ENCODE results near the gene CYP2F1. TPM values are rescaled to one million over a fixed set of nuclear protein-coding genes. Genes with fewer than 3 reads are reported as not detected.
"Not testable (repeated sequence)": the region's sequence is repeated elsewhere in the genome, so short reads cannot be mapped to it uniquely, and the experiment has no call there.

The CYP2F1 gene
- polyA plus RNA-seq, 2 of the 4 experiments (the other 2 are of a cell fraction): not detected

DNA sequence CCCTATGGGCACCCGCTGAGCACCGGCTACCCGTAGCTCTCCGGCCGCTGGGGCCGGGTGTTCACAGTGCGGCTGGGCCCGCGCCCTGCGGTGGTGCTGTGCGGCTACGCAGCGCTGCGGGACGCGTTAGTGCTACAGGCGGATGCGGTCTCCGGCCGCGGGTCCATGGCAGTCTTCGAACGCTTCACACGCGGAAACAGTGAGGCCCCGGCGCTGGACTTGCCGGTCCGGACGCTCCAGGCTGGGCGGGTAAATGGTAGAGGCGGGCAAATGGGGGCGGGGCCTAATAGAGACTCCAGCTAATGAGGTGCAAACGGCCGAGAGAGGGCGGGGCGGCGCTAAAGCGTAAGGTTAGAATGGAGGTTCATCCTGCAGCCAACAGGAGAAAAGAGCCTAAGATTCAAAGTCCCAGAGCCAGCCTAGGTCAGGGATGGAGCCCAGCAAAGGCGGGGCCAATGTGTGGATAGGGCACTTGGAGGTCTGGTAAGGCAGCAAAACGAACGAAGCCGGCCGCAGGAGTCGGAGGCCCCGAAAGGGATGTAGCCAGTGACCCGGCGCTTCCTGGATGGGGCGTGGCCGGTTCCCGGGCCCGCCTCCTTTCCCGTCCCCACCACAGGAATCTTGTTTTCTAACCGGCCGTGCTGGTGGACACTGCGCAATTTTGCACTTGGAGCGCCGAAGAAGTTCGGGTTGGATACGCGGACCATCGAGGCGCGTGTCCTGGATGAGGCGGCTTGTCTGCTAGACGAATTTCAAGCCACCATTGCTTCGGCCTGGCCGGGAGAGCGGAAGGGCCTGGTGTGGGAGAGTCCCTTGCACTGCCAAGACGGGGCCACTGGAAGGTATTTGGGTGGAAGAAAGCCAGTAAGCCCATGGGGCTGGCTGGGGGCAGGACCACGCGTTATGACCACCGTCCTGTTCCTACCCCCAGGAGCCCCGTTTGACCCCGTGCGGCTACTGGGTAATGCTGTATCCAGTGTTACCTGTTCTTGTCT lies 21.5 kb downstream of the CYP2F1 start:
- POLR2A ChIA-PET, H3K9me3 ChIP-seq, H3K4me1 ChIP-seq: not testable (repeated sequence)
- H3K4me2 ChIP-seq: peak overlapping the region; percentile 53
- peak; percentile 94 for FAIRE-seq
- TF ChIP-seq, protein P1, sequence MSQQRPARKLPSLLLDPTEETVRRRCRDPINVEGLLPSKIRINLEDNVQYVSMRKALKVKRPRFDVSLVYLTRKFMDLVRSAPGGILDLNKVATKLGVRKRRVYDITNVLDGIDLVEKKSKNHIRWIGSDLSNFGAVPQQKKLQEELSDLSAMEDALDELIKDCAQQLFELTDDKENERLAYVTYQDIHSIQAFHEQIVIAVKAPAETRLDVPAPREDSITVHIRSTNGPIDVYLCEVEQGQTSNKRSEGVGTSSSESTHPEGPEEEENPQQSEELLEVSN (IDR thresholded peaks at IDR 0.05; ENCODE audit: borderline replicate concordance, low read depth): peak; percentile 86
- TF ChIP-seq, protein P2, sequence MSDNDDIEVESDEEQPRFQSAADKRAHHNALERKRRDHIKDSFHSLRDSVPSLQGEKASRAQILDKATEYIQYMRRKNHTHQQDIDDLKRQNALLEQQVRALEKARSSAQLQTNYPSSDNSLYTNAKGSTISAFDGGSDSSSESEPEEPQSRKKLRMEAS (IDR thresholded peaks at IDR 0.05): peak; percentile 68
- peak overlapping the region; percentile 34 for H3K4me3 ChIP-seq
- CTCF ChIA-PET: interaction anchor here (0.6 to 1.4 kb wide), 3 partner anchors 8 to 124 kb away, joined by 3 to 4 read pairs (median 3); no protein-coding TSS in a partner anchor
- peak overlapping the region; percentile 61 to 65; a peak in 5 of 6 replicates for H3K27ac ChIP-seq
- WGBS (ENCODE audit: missing lambda C conversion rate): 53% methylated on average over 62 of the region's 76 CpGs
- peak; percentile 81 to 89 for ATAC-seq
- peak in 1 of 2 experiments; percentile 73 for DNase-seq (ENCODE audit: low read depth in 1 of 2, low spot score in 1 of 2)

DNA sequence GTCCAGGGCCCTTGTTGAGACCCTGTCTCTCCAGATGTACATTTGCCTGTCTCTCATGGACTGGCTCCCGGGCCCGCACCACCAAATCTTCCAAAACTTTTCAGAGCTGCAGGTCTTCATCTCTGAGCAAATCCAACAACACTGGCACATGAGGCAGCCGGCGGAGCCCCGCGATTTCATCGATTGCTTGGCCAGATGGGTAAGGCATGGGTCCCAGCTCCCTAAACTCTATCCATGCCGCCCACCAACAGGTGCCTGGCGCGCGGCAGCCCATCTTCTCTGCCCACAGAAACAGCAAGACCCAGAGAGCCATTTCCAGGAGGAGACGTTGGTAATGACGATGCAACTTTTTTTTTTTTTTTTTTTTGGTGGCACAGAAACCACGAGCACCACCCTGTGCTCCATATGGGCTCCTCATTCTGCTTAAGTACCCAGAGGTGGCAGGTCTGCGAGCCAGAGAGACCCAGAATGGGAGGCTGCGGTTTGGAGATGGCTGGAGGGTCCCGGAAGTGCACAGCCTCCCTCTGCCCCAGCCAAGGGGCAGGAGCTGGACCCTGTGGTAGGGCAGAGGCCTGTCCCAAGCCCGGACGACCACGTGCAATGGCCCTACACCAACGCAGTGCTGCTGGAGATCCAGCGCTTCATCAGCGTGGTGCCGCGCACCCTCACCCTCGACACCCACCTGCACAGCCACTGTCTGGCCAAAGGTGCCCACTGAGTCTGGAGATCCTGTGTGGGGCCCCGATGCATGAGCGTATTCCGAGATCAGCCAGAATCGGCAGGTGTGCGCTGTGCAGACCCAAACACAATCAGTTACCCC lies 22.6 kb downstream of the CYP2F1 start:
- 94% methylated on average over 31 of the region's 31 CpGs for WGBS (ENCODE audit: missing lambda C conversion rate)
- Histone ChIP-seq H3K27ac (no peak overlapping the region; a peak in 1 of 6 replicates), H3K4me2 (no peak overlapping the region), H3K4me3 (no peak overlapping the region), H3K9me3 (no peaks in the 10 kb centered on the region), H3K4me1 (0 out of 3 replicates have a peak, but pooled peaks cover 5% of the 10 kb centered on the region)
- no peak for TF ChIP-seq RCOR1 (IDR thresholded peaks at IDR 0.05; ENCODE audit: low read depth, low read length)
- no peak for TF ChIP-seq BHLHE40 (IDR thresholded peaks at IDR 0.05; ENCODE audit: low read depth, low read length)
- no peak for TF ChIP-seq ZNF302 (CRISPR knock-in tag; IDR thresholded peaks at IDR 0.05)
- no peak for TF ChIP-seq ESRRA (IDR thresholded peaks at IDR 0.05; ENCODE audit: borderline replicate concordance, low read length)
- no peak for TF ChIP-seq MYC (IDR thresholded peaks at IDR 0.05; ENCODE audit: borderline replicate concordance, low read length)
- no peak for TF ChIP-seq CBX8 (IDR thresholded peaks at IDR 0.05)
- TF ChIP-seq, protein P3, sequence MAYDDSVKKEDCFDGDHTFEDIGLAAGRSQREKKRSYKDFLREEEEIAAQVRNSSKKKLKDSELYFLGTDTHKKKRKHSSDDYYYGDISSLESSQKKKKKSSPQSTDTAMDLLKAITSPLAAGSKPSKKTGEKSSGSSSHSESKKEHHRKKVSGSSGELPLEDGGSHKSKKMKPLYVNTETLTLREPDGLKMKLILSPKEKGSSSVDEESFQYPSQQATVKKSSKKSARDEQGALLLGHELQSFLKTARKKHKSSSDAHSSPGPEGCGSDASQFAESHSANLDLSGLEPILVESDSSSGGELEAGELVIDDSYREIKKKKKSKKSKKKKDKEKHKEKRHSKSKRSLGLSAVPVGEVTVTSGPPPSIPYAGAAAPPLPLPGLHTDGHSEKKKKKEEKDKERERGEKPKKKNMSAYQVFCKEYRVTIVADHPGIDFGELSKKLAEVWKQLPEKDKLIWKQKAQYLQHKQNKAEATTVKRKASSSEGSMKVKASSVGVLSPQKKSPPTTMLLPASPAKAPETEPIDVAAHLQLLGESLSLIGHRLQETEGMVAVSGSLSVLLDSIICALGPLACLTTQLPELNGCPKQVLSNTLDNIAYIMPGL (CRISPR knock-in tag; IDR thresholded peaks at IDR 0.05; ENCODE audit: borderline replicate concordance): no peak
- no peak for TF ChIP-seq FOXS1 (CRISPR knock-in tag; IDR thresholded peaks at IDR 0.05)
- no peak for TF ChIP-seq FOSL2 (IDR thresholded peaks at IDR 0.05)
- no peak for TF ChIP-seq FOSL2 (CRISPR knock-in tag; IDR thresholded peaks at IDR 0.05)
- TF ChIP-seq EP300 (IDR thresholded peaks at IDR 0.05): no peak
- FAIRE-seq: no peak
- DNase-seq (ENCODE audit: low read depth in 1 of 2, low spot score in 1 of 2): no peak
- POLR2A ChIA-PET: interaction anchor here (0.7 kb wide), 1 partner anchor 61 kb away, joined by 8 read pairs; no protein-coding TSS in a partner anchor
- CTCF ChIA-PET: interaction anchor here (0.6 to 3.5 kb wide), 7 partner anchors 9 to 517 kb away, joined by 3 to 28 read pairs (median 3); no protein-coding TSS in a partner anchor
- no peak for ATAC-seq

DNA sequence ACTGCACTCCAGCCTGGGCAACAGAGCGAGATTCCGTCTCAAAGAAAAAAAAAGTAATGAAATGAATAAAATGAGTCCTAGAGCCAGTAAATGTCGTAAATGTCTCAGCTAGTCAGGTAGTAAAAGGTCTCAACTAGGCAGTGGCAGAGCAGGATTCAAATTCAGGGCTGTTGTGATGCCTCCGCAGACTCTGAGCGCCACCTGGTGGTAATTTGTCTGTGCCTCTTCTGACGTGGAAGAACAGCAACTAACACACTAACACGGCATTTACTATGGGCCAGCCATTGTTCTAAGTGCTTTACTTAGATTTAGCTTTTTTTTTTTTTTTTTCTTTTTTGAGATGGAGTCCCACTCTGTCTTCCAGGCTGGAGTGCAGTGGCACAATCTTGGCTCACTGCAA lies 30.2 kb downstream of the CYP2F1 start:
- FAIRE-seq (peak; percentile 92), ATAC-seq (peak; percentile 94), DNase-seq (ENCODE audit: low read depth in 1 of 2, low spot score in 1 of 2) (peak; percentile 85 to 94)
- Histone ChIP-seq H3K9me3 (peaks cover 4% of the 10 kb centered on the region; the same call in 1 of the 3 replicates), H3K4me2 (no peak overlapping the region), H3K4me1 (no peaks in the 10 kb centered on the region), H3K4me3 (no peak overlapping the region), H3K27ac (no peak overlapping the region; a peak in 1 of 6 replicates)
- CTCF ChIA-PET: interaction anchor here (0.6 to 3.4 kb wide), 101 partner anchors 9 to 1332 kb away, joined by 3 to 56 read pairs (median 4); partner anchors contain the start of genes ACTMAP, COQ8B, CYP2B6 and EGLN2
- POLR2A ChIA-PET: no interaction called here
- 23% methylated on average over 7 of the region's 7 CpGs for WGBS (ENCODE audit: missing lambda C conversion rate)
- no peak for TF ChIP-seq CHD2 (IDR thresholded peaks at IDR 0.05; ENCODE audit: low read length, partially characterized antibody)
- TF ChIP-seq, protein P4, sequence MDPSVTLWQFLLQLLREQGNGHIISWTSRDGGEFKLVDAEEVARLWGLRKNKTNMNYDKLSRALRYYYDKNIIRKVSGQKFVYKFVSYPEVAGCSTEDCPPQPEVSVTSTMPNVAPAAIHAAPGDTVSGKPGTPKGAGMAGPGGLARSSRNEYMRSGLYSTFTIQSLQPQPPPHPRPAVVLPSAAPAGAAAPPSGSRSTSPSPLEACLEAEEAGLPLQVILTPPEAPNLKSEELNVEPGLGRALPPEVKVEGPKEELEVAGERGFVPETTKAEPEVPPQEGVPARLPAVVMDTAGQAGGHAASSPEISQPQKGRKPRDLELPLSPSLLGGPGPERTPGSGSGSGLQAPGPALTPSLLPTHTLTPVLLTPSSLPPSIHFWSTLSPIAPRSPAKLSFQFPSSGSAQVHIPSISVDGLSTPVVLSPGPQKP (IDR thresholded peaks at IDR 0.05; ENCODE audit: low read depth, low read length): no peak
- TF ChIP-seq HOXB5 (CRISPR knock-in tag; IDR thresholded peaks at IDR 0.05): no peak
- no peak for TF ChIP-seq HOXA7 (CRISPR knock-in tag; IDR thresholded peaks at IDR 0.05)
- TF ChIP-seq, protein P5, sequence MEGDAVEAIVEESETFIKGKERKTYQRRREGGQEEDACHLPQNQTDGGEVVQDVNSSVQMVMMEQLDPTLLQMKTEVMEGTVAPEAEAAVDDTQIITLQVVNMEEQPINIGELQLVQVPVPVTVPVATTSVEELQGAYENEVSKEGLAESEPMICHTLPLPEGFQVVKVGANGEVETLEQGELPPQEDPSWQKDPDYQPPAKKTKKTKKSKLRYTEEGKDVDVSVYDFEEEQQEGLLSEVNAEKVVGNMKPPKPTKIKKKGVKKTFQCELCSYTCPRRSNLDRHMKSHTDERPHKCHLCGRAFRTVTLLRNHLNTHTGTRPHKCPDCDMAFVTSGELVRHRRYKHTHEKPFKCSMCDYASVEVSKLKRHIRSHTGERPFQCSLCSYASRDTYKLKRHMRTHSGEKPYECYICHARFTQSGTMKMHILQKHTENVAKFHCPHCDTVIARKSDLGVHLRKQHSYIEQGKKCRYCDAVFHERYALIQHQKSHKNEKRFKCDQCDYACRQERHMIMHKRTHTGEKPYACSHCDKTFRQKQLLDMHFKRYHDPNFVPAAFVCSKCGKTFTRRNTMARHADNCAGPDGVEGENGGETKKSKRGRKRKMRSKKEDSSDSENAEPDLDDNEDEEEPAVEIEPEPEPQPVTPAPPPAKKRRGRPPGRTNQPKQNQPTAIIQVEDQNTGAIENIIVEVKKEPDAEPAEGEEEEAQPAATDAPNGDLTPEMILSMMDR (IDR thresholded peaks at IDR 0.05): peak; percentile 99
- no peak for TF ChIP-seq SREBF2 (IDR thresholded peaks at IDR 0.05)
- no peak for TF ChIP-seq POLR2A (IDR thresholded peaks at IDR 0.05; ENCODE audit: low read length)
- TF ChIP-seq, protein P6, sequence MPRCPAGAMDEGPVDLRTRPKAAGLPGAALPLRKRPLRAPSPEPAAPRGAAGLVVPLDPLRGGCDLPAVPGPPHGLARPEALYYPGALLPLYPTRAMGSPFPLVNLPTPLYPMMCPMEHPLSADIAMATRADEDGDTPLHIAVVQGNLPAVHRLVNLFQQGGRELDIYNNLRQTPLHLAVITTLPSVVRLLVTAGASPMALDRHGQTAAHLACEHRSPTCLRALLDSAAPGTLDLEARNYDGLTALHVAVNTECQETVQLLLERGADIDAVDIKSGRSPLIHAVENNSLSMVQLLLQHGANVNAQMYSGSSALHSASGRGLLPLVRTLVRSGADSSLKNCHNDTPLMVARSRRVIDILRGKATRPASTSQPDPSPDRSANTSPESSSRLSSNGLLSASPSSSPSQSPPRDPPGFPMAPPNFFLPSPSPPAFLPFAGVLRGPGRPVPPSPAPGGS (IDR thresholded peaks at IDR 0.05): no peak
- no peak for TF ChIP-seq CHD4 (IDR thresholded peaks at IDR 0.05; ENCODE audit: borderline replicate concordance)
- TF ChIP-seq ZSCAN20 (CRISPR knock-in tag; IDR thresholded peaks at IDR 0.05): no peak
- TF ChIP-seq TP53 (CRISPR knock-in tag; IDR thresholded peaks at IDR 0.05): no peak

Measured in A549 (cell line).